Fibroblast of skin of left biceps (primary cell): ENCODE measurements around the gene HPCAL4.

Experiments
- DNase-seq, 2 experiments: peaks; one replicate each; pipeline ENCODE4 v3.0.0-alpha.2; 2013; ENCODE audit warnings: low read depth in 2 of 2

The HPCAL4 gene

GRCh38 chr1:39701049-39701439 is 9.8 kb upstream of the HPCAL4 start:
- no peak for DNase-seq

GRCh38 chr1:39700348-39700747 is 9.1 kb upstream of the HPCAL4 start:
- DNase-seq: no peak

GRCh38 chr1:39699419-39699818 is 8.2 kb upstream of the HPCAL4 start:
- no peak for DNase-seq

- no peak for DNase-seq
Measured at GRCh38 chr1:39698568-39698967, 7.3 kb upstream of the HPCAL4 start.

GRCh38 chr1:39696448-39696847 is 5.2 kb upstream of the HPCAL4 start:
- no peak for DNase-seq

GRCh38 chr1:39695016-39695415 is 3.8 kb upstream of the HPCAL4 start:
- DNase-seq: no peak

GRCh38 chr1:39694026-39694425 is 2.8 kb upstream of the HPCAL4 start:
- no peak for DNase-seq

- no peak for DNase-seq
Measured at GRCh38 chr1:39692152-39693074, 1.2 kb upstream of the HPCAL4 start.

- no peak for DNase-seq
Measured at GRCh38 chr1:39690794-39691382, 345 bp downstream of the HPCAL4 start.

GRCh38 chr1:39690225-39690624 is 1.0 kb downstream of the HPCAL4 start:
- no peak for DNase-seq

GRCh38 chr1:39689635-39690034 is 1.6 kb downstream of the HPCAL4 start:
- DNase-seq: no peak

GRCh38 chr1:39689214-39689613 is 2.0 kb downstream of the HPCAL4 start:
- no peak for DNase-seq

GRCh38 chr1:39688706-39689105 is 2.5 kb downstream of the HPCAL4 start:
- no peak for DNase-seq

- DNase-seq: no peak
Measured at GRCh38 chr1:39687243-39687642, 4.0 kb downstream of the HPCAL4 start.

- DNase-seq: no peak
Measured at GRCh38 chr1:39685071-39685470, 6.2 kb downstream of the HPCAL4 start.

- no peak for DNase-seq
Measured at GRCh38 chr1:39684313-39684664, 6.9 kb downstream of the HPCAL4 start.

- DNase-seq: no peak
Measured at GRCh38 chr1:39683591-39684312, 7.5 kb downstream of the HPCAL4 start.

GRCh38 chr1:39681999-39682398 is 9.2 kb downstream of the HPCAL4 start:
- no peak for DNase-seq

GRCh38 chr1:39681294-39681693 is 9.9 kb downstream of the HPCAL4 start:
- DNase-seq: no peak

- no peak for DNase-seq
Measured at GRCh38 chr1:39680751-39681150, 10.5 kb downstream of the HPCAL4 start.

GRCh38 chr1:39679821-39680220 is 11.4 kb downstream of the HPCAL4 start:
- DNase-seq: no peak

GRCh38 chr1:39678889-39679288 is 12.3 kb downstream of the HPCAL4 start:
- no peak for DNase-seq

- no peak for DNase-seq
Measured at GRCh38 chr1:39677645-39678044, 13.6 kb downstream of the HPCAL4 start.
